H1 (cell line): ENCODE data around the gene TPSB2. TPM values are rescaled to one million over a fixed set of nuclear protein-coding genes. Genes with fewer than 3 reads are reported as not detected.

ENCODE experiments used
- CTCF ChIA-PET: fragments of 300-600 bp; sonication (Branson Sonifier 250); formaldehyde crosslinking; loops from one replicate; lab custom pipeline; 2021; ENCODE audit not compliant: partially characterized antibody; lab: Charles Lee
- POLR2A ChIA-PET: fragments of 300-600 bp; sonication (Branson Sonifier 250); formaldehyde crosslinking; loops from one replicate; lab custom pipeline; 2021; ENCODE audit warnings: inconsistent platforms; ENCODE audit not compliant: partially characterized antibody; lab: Charles Lee
- DNase-seq, 2 experiments: peaks; one replicate each; pipeline versions ENCODE4 v3.0.0 to v3.0.0-alpha.2; 2010 to 2022; ENCODE audit warnings: low spot score in 2 of 2, low read depth in 1 of 2, mixed read lengths in 1 of 2
- FAIRE-seq: peaks from 2 replicates; lab custom pipeline; 2011; peaks lifted over from hg19 to GRCh38; lab: Jason Lieb, UNC
- H2AFZ ChIP-seq: 2 replicates; pipeline ENCODE4 v1.8.1; 2012; ENCODE audit warnings: low read length, inconsistent platforms
- H2AK5ac ChIP-seq: 2 replicates; pipeline ENCODE4 v1.6.1; 2013; ENCODE audit warnings: low read depth, low read length
- H2BK120ac ChIP-seq: replicated peaks from 2 replicates; pipeline ENCODE3; 2013; ENCODE audit warnings: low read depth, low read length, inconsistent platforms
- H2BK12ac ChIP-seq: 2 replicates; pipeline ENCODE4 v1.6.1; 2013; ENCODE audit warnings: low read depth, low read length
- H2BK15ac ChIP-seq: 2 replicates; pipeline ENCODE4 v1.6.1; 2013; ENCODE audit warnings: low read length
- H2BK20ac ChIP-seq: 2 replicates; pipeline ENCODE4 v1.6.1; 2013; ENCODE audit warnings: low read length
- H2BK5ac ChIP-seq: 2 replicates; pipeline ENCODE4 v1.6.1; 2013; ENCODE audit warnings: low read depth, low read length
- H3K14ac ChIP-seq: 2 replicates; pipeline ENCODE4 v1.6.1; 2013; ENCODE audit warnings: inconsistent platforms; ENCODE audit not compliant: insufficient read length
- H3K18ac ChIP-seq: 2 replicates; pipeline ENCODE4 v1.6.1; 2013; ENCODE audit warnings: low read length; ENCODE audit errors: extremely low read depth
- H3K23ac ChIP-seq: 2 replicates; pipeline ENCODE4 v1.6.1; 2013; ENCODE audit warnings: inconsistent platforms; ENCODE audit not compliant: insufficient read length
- H3K23me2 ChIP-seq: 2 replicates; pipeline ENCODE4 v1.6.1; 2013; ENCODE audit warnings: low read depth, low read length
- H3K27ac ChIP-seq: 2 replicates; pipeline ENCODE4 v1.6.1; 2011; ENCODE audit warnings: low read depth, low read length, inconsistent platforms
- H3K27me3 ChIP-seq, 4 experiments: replicated peaks in 1 of 4; 1 replicate in 1 of 4; 2 replicates in 3 of 4; pipeline versions ENCODE4 v1.6.1 to v1.8.1; 2011 to 2013; ENCODE audit warnings: low read length in 3 of 4, mild to moderate bottlenecking in 3 of 4, inconsistent platforms in 2 of 4, mixed read lengths in 2 of 4, moderate library complexity in 1 of 4; ENCODE audit not compliant: control insufficient read depth in 3 of 4, insufficient read depth in 3 of 4; ENCODE audit errors: extremely low read depth in 1 of 4
- H3K36me3 ChIP-seq, 4 experiments: 2 replicates each; pipeline versions ENCODE4 v1.6.1 to v1.8.1; 2011 to 2013; ENCODE audit warnings: mild to moderate bottlenecking in 4 of 4, low read length in 3 of 4, moderate library complexity in 2 of 4, control low read depth in 1 of 4, inconsistent platforms in 1 of 4; ENCODE audit not compliant: insufficient read depth in 4 of 4, control insufficient read depth in 2 of 4
- H3K4ac ChIP-seq: replicated peaks from 2 replicates; pipeline ENCODE3; 2013; ENCODE audit warnings: low read length, low read depth, mixed read lengths, inconsistent platforms; ENCODE audit not compliant: insufficient read length
- H3K4me1 ChIP-seq, 4 experiments: replicated peaks in 1 of 4; 1 replicate in 1 of 4; 2 replicates in 3 of 4; pipeline versions ENCODE4 v1.6.1 to v1.8.1; 2011 to 2013; ENCODE audit warnings: low read length in 3 of 4, inconsistent platforms in 2 of 4, mixed read lengths in 1 of 4; ENCODE audit not compliant: insufficient read depth in 4 of 4, control insufficient read depth in 3 of 4
- H3K4me2 ChIP-seq, 2 experiments: 2 replicates each; pipeline versions ENCODE4 v1.6.1 to v1.8.1; 2011 to 2013; ENCODE audit warnings: low read depth in 2 of 2, low read length in 2 of 2, control low read depth in 1 of 2, inconsistent platforms in 1 of 2, mild to moderate bottlenecking in 1 of 2; ENCODE audit not compliant: insufficient read depth in 1 of 2
- H3K4me3 ChIP-seq, 4 experiments: fragments of 200-600, 300-600 bp in 1 of 4; sonication (generic), shearing (Covaris generic), sonication (Bioruptor Twin) in 1 of 4; 2 replicates each; pipeline versions ENCODE4 v1.5.1 to v1.8.1; 2011 to 2016; ENCODE audit warnings: low read length in 4 of 4, low read depth in 3 of 4, control low read depth in 2 of 4, inconsistent platforms in 2 of 4, mild to moderate bottlenecking in 2 of 4, mixed read lengths in 1 of 4, moderate library complexity in 1 of 4; ENCODE audit not compliant: insufficient read depth in 2 of 4; ENCODE audit errors: extremely low read depth in 1 of 4
- H3K56ac ChIP-seq: replicated peaks from 2 replicates; pipeline ENCODE3; 2013; ENCODE audit warnings: low read depth, mild to moderate bottlenecking, mixed read lengths, low read length, inconsistent platforms; ENCODE audit not compliant: insufficient read length
- H3K79me1 ChIP-seq: 2 replicates; pipeline ENCODE4 v1.6.1; 2013; ENCODE audit warnings: low read depth, low read length, control low read depth
- H3K79me2 ChIP-seq, 2 experiments: 2 replicates each; pipeline versions ENCODE4 v1.6.1 to v1.8.1; 2012 to 2013; ENCODE audit warnings: low read length in 2 of 2, mild to moderate bottlenecking in 2 of 2, inconsistent platforms in 1 of 2; ENCODE audit not compliant: insufficient read depth in 2 of 2, control insufficient read depth in 1 of 2
- H3K9ac ChIP-seq, 4 experiments: replicated peaks in 1 of 4; 1 replicate in 1 of 4; 2 replicates in 3 of 4; pipeline versions ENCODE4 v1.6.1 to v1.8.1; 2011 to 2013; ENCODE audit warnings: low read depth in 3 of 4, low read length in 3 of 4, control low read depth in 2 of 4, mild to moderate bottlenecking in 2 of 4, moderate library complexity in 2 of 4, inconsistent platforms in 1 of 4; ENCODE audit errors: extremely low read depth in 1 of 4
- H3K9me3 ChIP-seq, 2 experiments: 2 replicates each; pipeline versions ENCODE4 v1.6.1 to v1.8.1; 2012 to 2013; ENCODE audit warnings: mild to moderate bottlenecking in 2 of 2, moderate library complexity in 2 of 2, control low read depth in 1 of 2, inconsistent platforms in 1 of 2, low read depth in 1 of 2, low read length in 1 of 2, mixed read lengths in 1 of 2; ENCODE audit not compliant: insufficient read depth in 2 of 2
- H4K20me1 ChIP-seq, 2 experiments: replicated peaks in 1 of 2; 2 replicates each; pipeline versions ENCODE3 to v1.8.1; 2011 to 2013; ENCODE audit warnings: inconsistent platforms in 2 of 2, low read length in 2 of 2, mild to moderate bottlenecking in 1 of 2; ENCODE audit not compliant: insufficient read depth in 2 of 2, control insufficient read depth in 1 of 2
- H4K5ac ChIP-seq: 2 replicates; pipeline ENCODE4 v1.6.1; 2013; ENCODE audit warnings: low read length, low read depth, mixed read lengths, inconsistent platforms; ENCODE audit not compliant: insufficient read length
- H4K8ac ChIP-seq: 2 replicates; pipeline ENCODE4 v1.8.0; 2013; ENCODE audit warnings: mild to moderate bottlenecking, moderate library complexity, low read length, inconsistent platforms; ENCODE audit not compliant: insufficient read depth; ENCODE audit errors: extremely low read depth
- H4K91ac ChIP-seq: replicated peaks from 2 replicates; pipeline ENCODE3; 2013; ENCODE audit warnings: low read length, mixed read lengths, inconsistent platforms; ENCODE audit not compliant: insufficient read length
- ASH2L ChIP-seq: fragments of 200-600, 300-600 bp; sonication (generic); IDR thresholded peaks from one replicate; pipeline ENCODE4 v1.7.1; 2017; ENCODE audit warnings: low read length
- CBX8 ChIP-seq: fragments of 300-800, 300-1000 bp; sonication (generic); IDR thresholded peaks from 2 replicates; pipeline ENCODE4 v1.7.1; 2016; ENCODE audit warnings: low read depth, low read length, borderline replicate concordance
- CREB1 ChIP-seq: IDR thresholded peaks from 2 replicates; pipeline ENCODE4 v1.6.1; 2012; ENCODE audit warnings: inconsistent platforms
- CTBP2 ChIP-seq: IDR thresholded peaks from 2 replicates; pipeline ENCODE4 v1.7.0; 2011; ENCODE audit warnings: borderline replicate concordance, mild to moderate bottlenecking, moderate library complexity, mixed read lengths, low read length; ENCODE audit not compliant: insufficient read depth, insufficient read length
- GTF2F1 ChIP-seq: IDR thresholded peaks from 2 replicates; pipeline ENCODE4 v1.6.1; 2012; ENCODE audit warnings: low read depth, low read length, improper control_type of control experiment, borderline replicate concordance
- HDAC6 ChIP-seq: IDR thresholded peaks from one replicate; pipeline ENCODE4 v1.7.1; 2012; ENCODE audit warnings: low read depth, mild to moderate bottlenecking, inconsistent platforms, low read length, moderate library complexity
- KDM1A ChIP-seq: fragments of 200-600, 300-600 bp; sonication (generic); IDR thresholded peaks from 2 replicates; pipeline ENCODE4 v1.7.1; 2016; ENCODE audit warnings: mild to moderate bottlenecking, low read length, borderline replicate concordance
- NRF1 ChIP-seq: IDR thresholded peaks from 2 replicates; pipeline ENCODE4 v1.6.1; 2011; ENCODE audit warnings: mild to moderate bottlenecking, low read depth, low read length, improper control_type of control experiment
- PHF8 ChIP-seq: fragments of 200-600 bp; sonication (generic); conservative IDR thresholded peaks from 2 replicates; pipeline ENCODE4 v1.7.1; 2012; ENCODE audit warnings: low read depth, mild to moderate bottlenecking, inconsistent platforms, low read length, moderate library complexity
- POLR2A ChIP-seq, 2 experiments: IDR thresholded peaks; 1 replicate in 1 of 2; 2 replicates in 1 of 2; pipeline ENCODE4 v1.6.1; 2011; ENCODE audit warnings: low read depth in 2 of 2, low read length in 2 of 2, mild to moderate bottlenecking in 2 of 2; ENCODE audit errors: control extremely low read depth in 1 of 2
- POU5F1 ChIP-seq: IDR thresholded peaks from 2 replicates; pipeline ENCODE4 v1.6.1; 2011; ENCODE audit warnings: low read depth, mild to moderate bottlenecking, low read length, moderate library complexity
- SRF ChIP-seq: IDR thresholded peaks from 2 replicates; pipeline ENCODE4 v1.6.1; 2011; ENCODE audit warnings: mild to moderate bottlenecking, low read depth, low read length, moderate library complexity
- SUZ12 ChIP-seq: fragments of 200-600 bp; sonication (generic); IDR thresholded peaks from 2 replicates; pipeline ENCODE4 v1.6.1; 2012; ENCODE audit warnings: mild to moderate bottlenecking, inconsistent platforms, low read length, moderate library complexity, mixed read lengths
- YY1 ChIP-seq: IDR thresholded peaks from 2 replicates; pipeline ENCODE4 v1.6.1; 2011; ENCODE audit warnings: low read depth, mild to moderate bottlenecking, low read length
- ZNF274 ChIP-seq: IDR thresholded peaks from 2 replicates; pipeline ENCODE4 v1.7.0; 2012; ENCODE audit warnings: low read length, borderline replicate concordance; ENCODE audit errors: extremely low read depth
- WGBS, 2 experiments: shearing (Covaris generic) in 1 of 2; methylation state at CpG; one replicate each; pipeline versions ENCODE4 v1.1.6 to v1.1.7; 2013 to 2015; ENCODE audit warnings: low lambda C conversion rate in 2 of 2, mixed read lengths in 2 of 2, inconsistent platforms in 1 of 2, low coverage in 1 of 2, missing lambda C conversion rate in 1 of 2; ENCODE audit not compliant: insufficient replicate concordance in 2 of 2, insufficient coverage in 1 of 2, insufficient read length in 1 of 2; ENCODE audit errors: extremely low coverage in 1 of 2, missing lambda C conversion rate in 1 of 2; 5-methylcytosine and 5-hydroxymethylcytosine counted together
- polyA plus RNA-seq, 7 experiments: library from polyadenylated mRNA; depleted of rRNA in 3 of 7; stranded (reverse) in 5 of 7; unstranded in 2 of 7; fragments of >200 nt in 5 of 7; fragments of 200-250 nt in 2 of 7; gene quantifications; 1 replicate in 5 of 7; 2 replicates in 1 of 7; 4 replicates in 1 of 7; pipeline versions ENCODE4 v1.2.1 to v1.2.3, GENCODE V29; 2011 to 2013; ENCODE audit warnings: missing spikeins in 2 of 7, mixed read lengths in 2 of 7
- total RNA-seq: library from RNA; stranded (reverse); fragmentation: NEBNext Ultra II Directional; extraction: Animal tissue kit (Norgen Biotek cat#: 25700); gene quantifications from 2 replicates; pipeline ENCODE4 v1.2.1, GENCODE V29; 2021

The TPSB2 gene
- total and polyA plus RNA-seq, 2 of the 8 experiments (the other 6 are each of a cell fraction or from before 2014, with no cell fraction given), result 0.08 TPM; not detected in 1

DNA sequence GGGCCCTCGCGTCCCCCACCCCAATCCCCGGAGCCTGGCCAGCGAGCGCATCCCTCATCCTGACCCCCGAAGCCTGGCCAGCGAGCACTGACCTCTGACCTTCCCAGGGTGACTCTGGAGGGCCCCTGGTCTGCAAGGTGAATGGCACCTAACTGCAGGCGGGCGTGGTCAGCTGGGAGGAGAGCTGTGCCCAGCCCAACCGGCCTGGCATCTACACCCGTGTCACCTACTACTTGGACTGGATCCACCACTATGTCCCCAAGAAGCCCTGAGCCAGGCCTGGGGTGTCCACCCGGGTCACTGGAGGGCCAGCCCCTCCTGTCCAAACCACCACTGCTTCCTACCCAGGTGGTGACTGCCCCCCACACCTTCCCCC is 28.2 kb upstream of the TPSB2 start:
- ChIA-PET POLR2A (interaction anchor here (0.8 kb wide), 1 partner anchor 18 kb away, joined by 3 read pairs; no protein-coding TSS in a partner anchor), CTCF (interaction anchor here (1.5 kb wide), 1 partner anchor 29 kb away, joined by 3 read pairs; no protein-coding TSS in a partner anchor)
- Histone ChIP-seq H2BK120ac (no peak overlapping the region), H3K18ac (no peak overlapping the region), H2AK5ac (no peak overlapping the region), H3K4me2 (no peak overlapping the region), H2BK12ac (peak overlapping the region; percentile 39; the same call in 1 of the 2 replicates), H3K27ac (no peak overlapping the region), H3K79me1 (no peaks in the 10 kb centered on the region), H3K23ac (no peak overlapping the region), H2BK5ac (no peak overlapping the region), H4K20me1 (no peaks in the 10 kb centered on the region), H3K56ac (no peak overlapping the region), H4K5ac (no peak overlapping the region), H2BK15ac (no peak overlapping the region; the same call in 1 of the 2 replicates), H3K9ac (no peak overlapping the region), H3K36me3 (no peaks in the 10 kb centered on the region), H2BK20ac (no peak overlapping the region), H3K79me2 (no peaks in the 10 kb centered on the region), H2AFZ (no peak overlapping the region), H4K91ac (no peak overlapping the region), H4K8ac (no peak overlapping the region; the same call in 1 of the 2 replicates), H3K4me3 (no peak overlapping the region), H3K9me3 (no peaks in the 10 kb centered on the region), H3K23me2 (no peaks in the 10 kb centered on the region), H3K4ac (no peak overlapping the region), H3K27me3 (peaks cover 0 to 28% (median 12%) of the 10 kb centered on the region in 4 experiments; a peak in 5 of 7 replicates), H3K4me1 (peaks cover 0 to 11% (median 8%) of the 10 kb centered on the region in 4 experiments; a peak in 6 of 7 replicates), H3K14ac (no peak overlapping the region)
- TF ChIP-seq POLR2A (IDR thresholded peaks at IDR 0.05; ENCODE audit: control extremely low read depth in 1 of 2, low read depth in 2 of 2, low read length in 2 of 2) (no peak), ZNF274 (no peak), CTBP2 (no peak), GTF2F1 (no peak), SUZ12 (no peak), KDM1A (no peak), YY1 (no peak), NRF1 (no peak), SRF (no peak), ASH2L (no peak), HDAC6 (no peak), CREB1 (no peak), PHF8 (no peak), POU5F1 (no peak), CBX8 (no peak)
- no peak for DNase-seq
- WGBS, 2 experiments, result 86% methylated on average over 11 of the region's 12 CpGs; no CpG with 5 or more reads in 1 of the 2 experiments
- no peak for FAIRE-seq
